ENCODE data around the gene MEP1A.

The MEP1A gene

DNA sequence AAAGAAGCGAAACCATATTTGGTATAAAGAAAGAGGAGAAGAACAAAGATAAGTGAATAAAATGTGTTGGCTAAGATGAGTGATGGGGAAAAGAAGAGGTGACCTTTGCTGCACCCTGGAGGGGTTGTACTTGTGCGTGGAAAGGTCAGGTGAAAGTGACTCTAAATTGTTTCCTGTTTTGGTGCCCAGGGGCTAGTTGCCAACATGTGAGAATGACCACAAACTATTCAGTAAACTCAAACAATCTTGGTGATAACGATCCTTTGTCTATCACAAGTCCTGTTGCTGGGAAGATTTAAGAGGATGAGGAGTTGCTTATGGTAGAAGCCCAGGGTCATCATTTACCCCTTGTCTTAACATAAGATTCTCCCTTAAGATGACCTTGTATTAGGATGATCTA lies 70.6 kb downstream of the MEP1A start:
- H3K9me3 ChIP-seq (ENCODE audit: insufficient read depth, low read length): no peaks in the 10 kb centered on the region
- no peak overlapping the region for H2AFZ ChIP-seq (ENCODE audit: low read depth, low read length, severe bottlenecking)
- H3K79me2 ChIP-seq (ENCODE audit: insufficient read depth, low read length): no peaks in the 10 kb centered on the region
- no peak overlapping the region for H3K9ac ChIP-seq (ENCODE audit: low read length)
- H3K27me3 ChIP-seq (ENCODE audit: low read length): no peaks in the 10 kb centered on the region
- H3K4me2 ChIP-seq (ENCODE audit: low read depth, low read length, poor library complexity, severe bottlenecking): no peak overlapping the region
- no peak overlapping the region for H3K27ac ChIP-seq (ENCODE audit: low read depth, low read length)
- H3K4me3 ChIP-seq (ENCODE audit: insufficient read depth, low read length, poor library complexity, severe bottlenecking): no peak overlapping the region
- H3K36me3 ChIP-seq (ENCODE audit: low read length): no peaks in the 10 kb centered on the region
- TF ChIP-seq, protein P1, sequence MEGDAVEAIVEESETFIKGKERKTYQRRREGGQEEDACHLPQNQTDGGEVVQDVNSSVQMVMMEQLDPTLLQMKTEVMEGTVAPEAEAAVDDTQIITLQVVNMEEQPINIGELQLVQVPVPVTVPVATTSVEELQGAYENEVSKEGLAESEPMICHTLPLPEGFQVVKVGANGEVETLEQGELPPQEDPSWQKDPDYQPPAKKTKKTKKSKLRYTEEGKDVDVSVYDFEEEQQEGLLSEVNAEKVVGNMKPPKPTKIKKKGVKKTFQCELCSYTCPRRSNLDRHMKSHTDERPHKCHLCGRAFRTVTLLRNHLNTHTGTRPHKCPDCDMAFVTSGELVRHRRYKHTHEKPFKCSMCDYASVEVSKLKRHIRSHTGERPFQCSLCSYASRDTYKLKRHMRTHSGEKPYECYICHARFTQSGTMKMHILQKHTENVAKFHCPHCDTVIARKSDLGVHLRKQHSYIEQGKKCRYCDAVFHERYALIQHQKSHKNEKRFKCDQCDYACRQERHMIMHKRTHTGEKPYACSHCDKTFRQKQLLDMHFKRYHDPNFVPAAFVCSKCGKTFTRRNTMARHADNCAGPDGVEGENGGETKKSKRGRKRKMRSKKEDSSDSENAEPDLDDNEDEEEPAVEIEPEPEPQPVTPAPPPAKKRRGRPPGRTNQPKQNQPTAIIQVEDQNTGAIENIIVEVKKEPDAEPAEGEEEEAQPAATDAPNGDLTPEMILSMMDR (IDR thresholded peaks at IDR 0.05; ENCODE audit: insufficient read depth, low read length, poor library complexity, severe bottlenecking): no peak
- TF ChIP-seq EZH2phosphoT487 (conservative IDR thresholded peaks at IDR 0.05; ENCODE audit: low read length): no peak
- H3K9me2 ChIP-seq (replicated peaks; ENCODE audit: insufficient read depth, low read length): no peaks in the 10 kb centered on the region
- H4K20me1 ChIP-seq (ENCODE audit: low read depth, low read length): no peaks in the 10 kb centered on the region
- no peaks in the 10 kb centered on the region for H3F3A ChIP-seq (ENCODE audit: insufficient read depth)

- Histone ChIP-seq H3K4me3 (ENCODE audit: insufficient read depth, low read length, poor library complexity, severe bottlenecking) (no peak overlapping the region), H3K27ac (ENCODE audit: low read depth, low read length) (no peak overlapping the region), H3K9ac (ENCODE audit: low read length) (no peak overlapping the region), H3K27me3 (ENCODE audit: low read length) (no peaks in the 10 kb centered on the region), H3K9me3 (ENCODE audit: insufficient read depth, low read length) (no peaks in the 10 kb centered on the region), H3K9me2 (replicated peaks; ENCODE audit: insufficient read depth, low read length) (no peaks in the 10 kb centered on the region), H3K36me3 (ENCODE audit: low read length) (no peaks in the 10 kb centered on the region), H3K79me2 (ENCODE audit: insufficient read depth, low read length) (no peaks in the 10 kb centered on the region), H2AFZ (ENCODE audit: low read depth, low read length, severe bottlenecking) (no peak overlapping the region), H3F3A (ENCODE audit: insufficient read depth) (no peaks in the 10 kb centered on the region), H3K4me2 (ENCODE audit: low read depth, low read length, poor library complexity, severe bottlenecking) (no peak overlapping the region), H4K20me1 (ENCODE audit: low read depth, low read length) (no peaks in the 10 kb centered on the region)
- no peak for TF ChIP-seq EZH2phosphoT487 (conservative IDR thresholded peaks at IDR 0.05; ENCODE audit: low read length)
- TF ChIP-seq, protein P1 (IDR thresholded peaks at IDR 0.05; ENCODE audit: insufficient read depth, low read length, poor library complexity, severe bottlenecking): no peak
Measured at GRCh38 chr6:46865221-46865620, 72.0 kb downstream of the MEP1A start.

- no peaks in the 10 kb centered on the region for H3K27me3 ChIP-seq (ENCODE audit: low read length)
- no peak overlapping the region for H3K27ac ChIP-seq (ENCODE audit: low read depth, low read length)
- H3F3A ChIP-seq (ENCODE audit: insufficient read depth): no peaks in the 10 kb centered on the region
- H2AFZ ChIP-seq (ENCODE audit: low read depth, low read length, severe bottlenecking): no peak overlapping the region
- no peaks in the 10 kb centered on the region for H3K9me2 ChIP-seq (replicated peaks; ENCODE audit: insufficient read depth, low read length)
- H3K4me2 ChIP-seq (ENCODE audit: low read depth, low read length, poor library complexity, severe bottlenecking): no peak overlapping the region
- no peak overlapping the region for H3K9ac ChIP-seq (ENCODE audit: low read length)
- H3K9me3 ChIP-seq (ENCODE audit: insufficient read depth, low read length): no peaks in the 10 kb centered on the region
- H3K4me3 ChIP-seq (ENCODE audit: insufficient read depth, low read length, poor library complexity, severe bottlenecking): no peak overlapping the region
- H4K20me1 ChIP-seq (ENCODE audit: low read depth, low read length): no peaks in the 10 kb centered on the region
- H3K79me2 ChIP-seq (ENCODE audit: insufficient read depth, low read length): no peaks in the 10 kb centered on the region
- no peaks in the 10 kb centered on the region for H3K36me3 ChIP-seq (ENCODE audit: low read length)
- TF ChIP-seq, protein P1 (IDR thresholded peaks at IDR 0.05; ENCODE audit: insufficient read depth, low read length, poor library complexity, severe bottlenecking): no peak
- no peak for TF ChIP-seq EZH2phosphoT487 (conservative IDR thresholded peaks at IDR 0.05; ENCODE audit: low read length)
Measured at GRCh38 chr6:46867411-46867810, 74.2 kb downstream of the MEP1A start.
